ENCODE measurements around the gene FAM3D.

DNA sequence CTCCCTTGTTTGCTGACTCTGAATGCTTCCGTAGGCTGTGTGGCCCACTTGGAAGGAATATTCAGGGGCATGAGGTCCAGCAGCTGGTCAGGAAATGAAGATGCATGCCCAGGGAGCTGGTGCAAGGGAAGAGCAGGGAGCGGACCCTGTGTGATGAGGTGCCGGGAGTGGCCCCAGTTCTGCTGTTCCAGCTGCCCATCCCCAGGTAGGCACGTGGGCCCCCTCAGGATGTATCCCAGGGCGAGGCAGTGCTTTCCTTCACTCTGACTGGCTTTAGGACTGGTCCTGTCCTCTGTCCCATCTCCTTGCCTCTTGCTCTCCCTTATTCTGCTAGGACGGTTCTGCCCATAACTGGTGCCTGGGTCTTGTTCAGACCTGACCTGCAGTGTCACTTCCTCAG lies 1.1 kb upstream of the FAM3D start:
- TF ChIP-seq, protein P1, sequence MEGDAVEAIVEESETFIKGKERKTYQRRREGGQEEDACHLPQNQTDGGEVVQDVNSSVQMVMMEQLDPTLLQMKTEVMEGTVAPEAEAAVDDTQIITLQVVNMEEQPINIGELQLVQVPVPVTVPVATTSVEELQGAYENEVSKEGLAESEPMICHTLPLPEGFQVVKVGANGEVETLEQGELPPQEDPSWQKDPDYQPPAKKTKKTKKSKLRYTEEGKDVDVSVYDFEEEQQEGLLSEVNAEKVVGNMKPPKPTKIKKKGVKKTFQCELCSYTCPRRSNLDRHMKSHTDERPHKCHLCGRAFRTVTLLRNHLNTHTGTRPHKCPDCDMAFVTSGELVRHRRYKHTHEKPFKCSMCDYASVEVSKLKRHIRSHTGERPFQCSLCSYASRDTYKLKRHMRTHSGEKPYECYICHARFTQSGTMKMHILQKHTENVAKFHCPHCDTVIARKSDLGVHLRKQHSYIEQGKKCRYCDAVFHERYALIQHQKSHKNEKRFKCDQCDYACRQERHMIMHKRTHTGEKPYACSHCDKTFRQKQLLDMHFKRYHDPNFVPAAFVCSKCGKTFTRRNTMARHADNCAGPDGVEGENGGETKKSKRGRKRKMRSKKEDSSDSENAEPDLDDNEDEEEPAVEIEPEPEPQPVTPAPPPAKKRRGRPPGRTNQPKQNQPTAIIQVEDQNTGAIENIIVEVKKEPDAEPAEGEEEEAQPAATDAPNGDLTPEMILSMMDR (conservative IDR thresholded peaks at IDR 0.05; ENCODE audit: low read depth, low read length), result no peak
- TF ChIP-seq EZH2 (IDR thresholded peaks at IDR 0.05; ENCODE audit: low read length, unreplicated experiment), result no peak
